ENCODE measurements around the gene UBE2R2. TPM values are rescaled to one million over a fixed set of nuclear protein-coding genes. Genes with fewer than 3 reads are reported as not detected.
"Not testable (repeated sequence)": the region's sequence is repeated elsewhere in the genome, so short reads cannot be mapped to it uniquely, and the experiment has no call there.

UBE2R2 gene
- total RNA-seq, 1 donor from 2014 or later, result 35.1 TPM

DNA sequence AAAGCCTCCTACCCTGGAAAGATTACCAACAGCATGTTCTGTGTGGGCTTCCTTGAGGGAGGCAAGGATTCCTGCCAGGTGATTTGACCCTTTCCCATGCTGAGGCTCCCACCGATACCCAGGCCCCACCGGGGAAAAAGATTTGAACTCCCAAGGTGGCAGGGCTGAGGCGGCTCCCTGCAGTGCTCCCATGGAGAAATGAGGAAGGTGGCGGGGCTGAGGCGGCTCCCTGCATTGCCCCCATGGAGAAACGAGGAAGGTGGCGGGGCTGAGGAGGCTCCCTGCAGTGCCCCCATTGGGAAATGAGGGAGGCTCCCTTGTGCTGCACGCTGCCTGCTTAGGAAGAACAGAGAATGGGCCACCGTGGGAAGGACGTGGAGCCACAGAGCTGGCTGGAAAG is 18.4 kb upstream of the UBE2R2 start:
- intact Hi-C loops (cut with micrococcal nuclease), result no loop called here

DNA sequence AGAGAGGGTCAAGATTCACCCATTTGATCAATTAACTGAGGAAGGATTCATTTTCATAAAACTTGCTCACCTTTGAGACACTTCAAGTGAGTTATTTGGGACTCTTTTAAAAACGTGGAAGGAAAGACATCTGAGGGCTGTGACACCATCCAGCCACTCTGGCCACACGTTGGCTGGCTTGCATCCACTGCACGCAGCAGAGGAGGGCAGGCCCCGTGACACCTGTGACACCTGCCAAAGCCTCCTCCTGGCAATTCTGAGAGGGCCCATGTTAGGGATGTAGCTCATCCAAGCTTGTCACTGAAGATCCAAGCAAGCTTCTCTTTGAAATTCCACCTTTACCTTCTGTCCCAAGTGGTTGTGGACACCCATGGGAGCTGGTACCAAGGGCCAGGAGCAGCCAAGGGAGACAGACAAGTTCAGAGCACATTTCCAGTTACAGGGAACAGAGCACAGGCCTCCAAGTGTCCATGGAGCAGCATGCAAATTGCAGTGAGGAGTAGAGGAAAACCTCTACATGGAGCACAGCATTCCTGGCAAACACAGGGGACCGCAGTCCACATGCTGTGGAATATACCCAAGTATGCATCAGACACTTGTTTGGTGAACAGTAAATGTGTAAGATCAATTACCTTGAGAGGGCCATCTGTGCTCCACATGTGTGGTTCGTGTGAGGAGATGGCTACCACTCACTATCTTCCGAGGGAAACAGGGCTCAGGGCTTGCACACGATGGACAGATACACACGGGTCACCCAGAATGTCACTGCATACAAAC is 16.8 kb upstream of the UBE2R2 start:
- intact Hi-C loops (cut with micrococcal nuclease), result no loop called here

DNA sequence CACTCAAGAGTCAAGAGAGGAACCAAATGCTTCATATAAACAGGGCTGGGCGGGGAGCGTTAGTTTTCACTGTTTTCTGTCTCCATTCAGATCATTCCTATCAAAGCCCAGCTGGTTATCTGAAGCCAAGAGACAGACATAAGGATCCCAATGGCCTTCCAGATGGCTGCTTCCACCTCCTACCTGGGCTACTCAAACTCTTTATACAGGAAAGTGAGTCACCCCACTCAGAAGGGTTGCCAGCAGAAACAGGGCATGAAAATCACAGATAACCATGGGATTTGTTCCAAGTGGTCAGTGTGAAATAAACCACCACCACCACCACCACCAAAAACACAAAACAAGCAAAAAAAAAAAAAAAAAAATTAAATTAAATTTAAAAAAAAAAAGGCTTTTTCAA is 16.1 kb upstream of the UBE2R2 start:
- intact Hi-C loops (cut with micrococcal nuclease), result no loop called here

DNA sequence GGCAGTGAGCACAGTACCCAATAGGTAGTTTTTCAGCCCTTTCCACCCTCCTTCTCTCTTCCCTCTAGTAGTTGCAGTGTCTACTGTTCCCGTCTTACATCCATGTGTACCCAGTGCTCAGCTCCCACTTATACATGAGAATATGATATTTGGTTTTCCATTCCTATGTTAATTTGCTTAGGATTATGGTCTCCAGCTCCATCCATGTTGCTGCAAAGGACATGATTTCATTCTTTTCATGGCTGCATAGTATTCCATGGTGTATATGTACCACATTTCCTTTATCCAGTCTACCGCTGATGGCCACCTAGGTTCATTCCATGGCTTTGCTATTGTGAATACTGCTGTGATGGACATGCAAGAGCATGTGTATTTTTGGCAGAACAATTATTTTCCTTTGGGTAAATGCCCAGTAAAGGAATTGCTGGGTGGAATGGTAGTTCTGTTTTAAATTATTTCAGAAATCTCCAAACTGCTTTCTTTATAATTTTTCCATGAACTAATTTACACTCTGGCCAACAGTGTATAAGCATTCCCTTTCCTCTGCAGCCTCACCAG is 14.9 kb upstream of the UBE2R2 start:
- intact Hi-C loops (cut with micrococcal nuclease), result not testable (repeated sequence)

DNA sequence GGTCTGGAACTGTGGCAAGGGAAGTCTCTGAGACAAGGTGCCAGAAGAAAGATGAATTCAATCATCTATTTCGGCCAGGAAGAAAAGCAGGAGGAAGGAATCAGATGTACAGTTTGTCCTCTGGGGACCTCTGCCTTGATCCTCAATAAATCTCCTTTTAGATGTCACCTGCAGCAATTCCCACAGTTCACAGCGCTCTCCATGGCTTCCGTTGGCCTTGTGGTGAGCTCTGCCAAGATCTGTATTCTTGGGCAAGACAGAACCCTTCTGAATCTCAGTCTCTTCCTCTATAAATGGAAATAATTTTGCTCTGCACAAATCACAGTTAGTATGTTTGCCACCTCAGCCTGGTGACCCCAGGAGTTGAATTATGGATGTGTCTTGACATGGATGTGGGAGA is 12.8 kb upstream of the UBE2R2 start:
- intact Hi-C loops (cut with micrococcal nuclease), result not testable (repeated sequence)

DNA sequence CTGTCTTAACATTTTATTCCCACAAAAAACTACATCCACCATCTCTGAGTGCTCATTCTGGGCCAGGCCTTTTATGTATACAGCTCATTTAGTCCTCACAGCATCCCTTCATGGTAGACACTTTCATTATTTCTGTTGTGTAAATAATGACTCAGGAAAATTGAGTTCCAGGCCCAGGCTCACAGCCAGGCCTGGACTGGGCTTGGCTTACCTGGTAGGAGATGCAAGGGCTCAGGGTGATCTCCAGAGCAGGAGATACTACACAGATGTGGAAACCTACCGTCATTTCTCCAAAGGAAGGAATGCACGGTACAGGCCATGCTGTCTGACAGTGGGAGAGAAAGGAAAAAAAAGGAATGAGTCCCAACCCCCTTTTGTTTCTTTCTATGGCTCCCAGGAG is 9.8 kb upstream of the UBE2R2 start:
- intact Hi-C loops (cut with micrococcal nuclease), result not testable (repeated sequence)

DNA sequence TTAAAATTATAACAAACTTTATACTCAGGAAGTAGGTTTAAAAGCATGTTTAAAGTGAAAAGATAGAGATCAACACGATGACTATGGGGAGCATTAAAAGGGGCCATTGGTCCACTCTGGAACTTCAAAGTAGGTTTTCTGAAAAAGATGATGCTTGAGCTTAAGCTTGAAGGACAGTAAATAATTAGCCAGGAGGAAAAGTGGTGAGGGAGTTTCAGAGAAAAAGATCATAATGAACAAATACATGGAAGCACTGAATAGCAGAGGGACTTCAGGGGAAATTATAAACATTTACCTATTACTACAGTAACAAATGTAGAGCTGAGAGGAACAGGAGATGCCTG is 8.0 kb upstream of the UBE2R2 start:
- intact Hi-C loops (cut with micrococcal nuclease), result not testable (repeated sequence)

DNA sequence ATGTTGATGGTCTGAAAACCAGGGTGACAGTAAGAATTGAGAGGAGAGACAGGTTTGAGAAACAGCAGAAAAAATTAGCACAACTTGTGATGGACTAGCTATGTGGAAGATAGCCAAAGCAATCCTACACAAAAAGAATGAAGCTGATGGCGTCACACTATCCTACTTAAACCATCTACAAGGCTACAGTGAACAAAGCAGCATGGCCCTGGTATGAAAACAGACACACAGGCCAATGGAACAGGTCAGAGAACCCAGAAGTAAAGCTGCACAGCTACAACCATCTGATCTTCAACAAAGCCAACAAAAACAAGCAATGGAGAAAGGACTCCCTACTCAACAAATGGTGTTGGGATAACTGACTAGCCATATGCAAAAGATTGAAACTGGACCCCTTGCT is 7.5 kb upstream of the UBE2R2 start:
- intact Hi-C loops (cut with micrococcal nuclease), result no loop called here

DNA sequence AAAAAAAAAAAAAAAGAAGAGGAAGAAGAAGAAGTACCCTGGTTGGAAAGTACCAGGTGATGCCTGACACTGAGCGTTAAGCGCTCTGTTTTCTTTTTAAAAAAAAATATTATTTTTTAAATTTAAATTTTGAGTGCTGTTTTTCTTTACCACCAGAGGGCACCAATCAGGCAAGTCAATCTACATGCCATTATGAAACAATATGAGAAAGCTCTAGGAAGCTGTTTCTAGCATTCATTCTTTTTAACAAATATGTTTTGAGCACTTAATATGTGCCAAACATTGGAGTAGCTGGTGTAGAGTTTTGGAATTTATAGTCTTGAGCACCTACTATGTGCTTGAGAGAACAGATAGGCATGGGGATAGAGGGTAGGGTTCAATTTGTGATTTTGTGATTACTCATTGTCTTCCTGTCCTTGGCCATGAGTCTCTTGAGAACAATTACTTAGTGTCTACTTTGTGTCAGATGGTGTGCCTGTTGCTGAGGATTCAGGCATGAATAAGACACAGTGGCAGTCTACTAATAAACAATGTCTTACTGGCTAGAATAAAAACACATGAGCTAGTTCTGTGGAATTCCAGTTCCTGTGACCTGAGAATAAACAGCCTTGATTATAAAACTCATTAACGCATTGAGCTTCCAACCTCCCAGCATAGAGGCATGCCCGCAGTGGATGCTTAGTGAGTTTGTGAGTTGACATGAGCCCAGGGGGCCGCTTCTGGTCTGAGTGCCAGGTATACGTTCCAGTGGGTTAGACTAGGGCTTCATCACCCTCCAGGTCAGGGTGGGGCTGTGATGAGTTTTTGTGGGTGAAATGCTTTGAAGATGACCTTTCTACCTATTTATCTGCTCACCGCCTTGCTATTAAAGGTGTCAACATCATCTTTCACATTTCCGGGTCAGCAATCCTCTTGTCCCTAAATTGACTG is 3.0 kb upstream of the UBE2R2 start:
- intact Hi-C loops (cut with micrococcal nuclease), result loop anchor here (1.0 to 5.0 kb wide), 2 partner anchors 38 to 258 kb away; no protein-coding TSS in a partner anchor

DNA sequence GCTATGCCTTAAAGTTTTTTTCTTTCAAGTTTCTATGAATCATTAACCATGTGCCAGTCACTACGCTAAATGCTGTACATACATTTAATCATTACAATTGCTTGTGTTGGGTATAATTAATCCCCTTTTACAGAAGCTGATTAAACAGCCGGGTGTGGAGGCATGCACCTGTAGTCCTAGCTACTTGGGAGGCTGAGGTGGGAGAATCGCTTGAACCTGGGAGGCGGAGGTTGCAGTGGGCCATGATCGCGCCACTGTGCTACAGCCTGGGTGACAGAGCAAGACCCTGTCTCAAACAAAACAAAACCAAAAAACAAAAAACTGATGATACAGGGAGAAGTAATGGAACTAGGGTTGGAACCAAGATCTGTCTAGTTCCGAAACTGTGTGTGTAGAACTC is 1.2 kb upstream of the UBE2R2 start:
- intact Hi-C loops (cut with micrococcal nuclease), result loop anchor here (2.0 to 5.0 kb wide), 7 partner anchors 107 to 1263 kb away; partner anchors contain the start of genes DCAF12, KIF24, MYORG and NOL6

DNA sequence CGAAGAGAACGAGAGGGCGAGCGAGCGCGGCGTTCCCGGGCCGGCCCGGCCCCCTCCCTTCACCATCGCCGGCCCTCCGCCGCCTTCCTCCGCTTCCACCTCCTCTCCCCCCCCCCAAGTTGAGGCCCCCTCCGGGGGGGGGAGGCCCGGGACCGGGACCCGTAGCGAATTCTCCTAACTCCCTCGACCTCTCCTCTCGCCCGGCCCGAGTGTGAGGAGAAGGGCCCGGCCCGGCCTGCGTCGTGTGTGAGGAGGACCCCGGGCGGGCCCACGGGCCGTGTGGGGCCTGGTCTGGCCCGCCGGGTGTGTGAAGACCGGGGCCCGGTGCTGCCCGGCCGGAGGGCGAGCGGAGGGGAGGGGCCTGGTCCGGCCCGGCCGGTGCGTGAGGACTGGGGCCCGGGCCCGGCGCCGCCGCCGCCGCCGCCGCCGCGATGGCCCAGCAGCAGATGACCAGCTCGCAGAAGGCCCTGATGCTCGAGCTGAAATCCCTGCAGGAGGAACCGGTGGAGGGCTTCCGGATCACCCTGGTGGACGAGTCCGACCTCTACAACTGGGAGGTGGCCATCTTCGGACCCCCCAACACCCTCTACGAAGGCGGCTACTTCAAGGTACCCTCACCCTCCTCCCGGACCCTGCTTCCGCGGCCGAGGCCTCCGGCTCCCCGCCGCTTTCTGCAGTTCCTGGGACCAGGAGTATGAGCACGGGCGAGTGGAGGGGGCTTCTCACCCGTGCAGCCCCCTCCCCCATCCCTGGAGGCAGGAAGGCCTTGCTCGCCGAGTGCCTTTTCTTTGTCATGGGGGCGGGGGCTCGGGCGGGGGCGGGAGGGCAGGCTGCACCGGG is 587 bp downstream of the UBE2R2 start:
- intact Hi-C loops (cut with micrococcal nuclease), result loop anchor here (1.0 to 5.0 kb wide), 8 partner anchors 105 to 1265 kb away; partner anchors contain the start of genes DCAF12, KIF24, MYORG and NOL6

DNA sequence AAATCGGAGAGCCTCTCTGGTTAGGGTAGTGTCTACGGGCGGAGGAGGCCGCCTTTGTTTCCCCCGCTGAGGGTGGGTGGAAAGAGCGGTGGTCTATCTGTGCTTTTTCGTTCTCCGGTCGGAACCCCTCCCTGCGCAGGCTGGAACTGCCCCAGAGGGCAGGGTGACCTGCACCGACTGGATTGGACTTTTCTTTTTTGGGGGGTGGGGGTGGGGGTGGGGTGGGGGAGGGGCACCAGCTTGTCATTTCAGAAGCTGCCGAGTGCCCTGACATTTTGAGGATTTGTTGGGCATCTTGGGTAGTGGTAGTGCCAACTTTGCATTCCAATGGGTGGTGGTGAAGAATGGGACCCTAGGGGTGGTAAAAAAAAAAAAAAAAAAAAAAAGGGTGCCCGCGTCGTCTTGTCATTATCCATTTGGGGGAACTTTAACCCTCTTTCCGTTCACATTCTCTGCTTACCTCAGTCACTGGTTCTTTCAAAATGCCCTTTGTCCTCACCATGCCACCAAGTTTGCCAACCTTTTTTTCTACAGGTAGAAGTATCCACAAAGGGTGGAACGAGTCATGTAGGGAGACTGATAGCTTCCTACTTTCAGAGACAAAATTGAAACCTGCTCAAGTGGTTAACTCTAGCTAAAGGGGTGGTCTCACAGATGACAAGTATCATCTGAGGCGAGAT is 1.3 kb downstream of the UBE2R2 start:
- intact Hi-C loops (cut with micrococcal nuclease), result loop anchor here (5.0 kb wide), 5 partner anchors 104 to 1266 kb away; partner anchors contain the start of genes KIF24, NOL6, NUDT2 and SMIM27

DNA sequence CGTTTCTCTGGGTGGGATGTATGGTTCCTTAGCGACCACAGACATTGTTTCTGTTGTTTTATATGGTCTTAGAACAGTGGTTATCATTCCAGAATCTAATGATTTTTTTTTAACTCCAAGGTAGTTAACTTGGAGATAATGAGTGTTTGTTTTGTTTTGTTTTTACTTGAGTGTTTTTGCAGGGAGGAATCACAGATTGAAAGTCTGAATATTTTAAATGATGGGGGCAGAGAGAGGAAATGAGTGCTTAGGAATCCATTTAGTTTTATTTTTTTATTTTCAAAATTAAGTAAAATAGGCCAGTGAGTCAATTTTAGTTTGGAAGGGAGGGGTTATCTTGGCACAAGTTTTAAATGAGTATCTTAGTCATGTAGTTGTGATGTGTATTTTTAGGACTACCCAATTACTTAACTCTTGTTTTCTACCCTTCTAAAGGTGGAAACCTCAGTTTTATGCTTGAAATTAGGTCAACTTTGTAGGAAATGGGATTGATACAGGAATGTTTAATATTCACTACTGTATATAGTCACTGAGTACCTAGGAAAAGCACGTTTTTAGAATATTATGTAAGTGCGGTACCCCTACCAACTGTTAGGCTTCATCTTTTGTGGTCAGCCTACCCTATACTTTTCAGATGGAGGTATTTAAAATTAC is 2.0 kb downstream of the UBE2R2 start:
- intact Hi-C loops (cut with micrococcal nuclease), result loop anchor here (5.0 kb wide), 5 partner anchors 103 to 1267 kb away; partner anchors contain the start of genes KIF24, NOL6, NUDT2 and SMIM27

DNA sequence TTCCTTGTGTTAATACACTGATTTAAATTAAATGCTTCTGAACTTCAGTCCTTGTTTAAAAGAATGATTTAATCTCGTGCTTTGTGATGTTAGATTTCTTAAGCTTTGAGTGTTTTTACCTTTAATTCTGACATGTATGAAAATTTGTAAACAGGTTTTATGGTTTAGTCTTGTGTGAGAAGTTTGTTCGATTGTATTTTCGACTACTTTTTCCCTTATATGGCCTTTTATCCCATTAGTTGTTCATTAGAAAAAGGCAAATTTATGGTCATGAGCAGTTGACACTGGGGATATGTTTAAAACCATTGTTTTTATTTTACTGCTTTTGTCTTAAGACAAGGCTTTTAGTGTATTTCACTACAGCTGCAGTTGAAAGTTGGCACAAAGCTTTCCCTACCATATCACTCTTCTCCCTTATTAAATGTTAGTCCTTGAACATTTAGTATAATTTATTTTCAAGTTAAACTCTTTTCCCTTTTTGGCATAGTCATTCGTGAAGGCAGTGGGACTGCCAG is 3.3 kb downstream of the UBE2R2 start:
- intact Hi-C loops (cut with micrococcal nuclease), result no loop called here

DNA sequence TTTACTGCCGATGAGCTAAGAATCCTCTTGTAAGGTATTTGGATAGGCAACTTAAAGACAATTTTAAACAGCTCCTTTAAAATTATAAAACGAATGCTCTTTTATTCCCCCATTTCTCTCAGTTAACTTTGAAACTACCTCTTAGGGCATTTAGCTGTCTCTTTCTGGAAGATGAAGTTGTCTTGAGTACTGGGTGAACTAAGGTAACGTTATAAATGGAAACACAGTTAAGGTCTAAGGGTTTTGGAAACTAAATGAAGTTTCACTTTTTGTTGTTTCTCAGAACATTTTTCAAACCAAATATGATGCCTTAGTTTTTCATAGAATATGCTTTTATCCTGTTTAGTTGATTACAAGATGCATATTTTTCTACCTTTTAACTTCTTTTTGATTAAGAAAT is 6.8 kb downstream of the UBE2R2 start:
- intact Hi-C loops (cut with micrococcal nuclease), result no loop called here

DNA sequence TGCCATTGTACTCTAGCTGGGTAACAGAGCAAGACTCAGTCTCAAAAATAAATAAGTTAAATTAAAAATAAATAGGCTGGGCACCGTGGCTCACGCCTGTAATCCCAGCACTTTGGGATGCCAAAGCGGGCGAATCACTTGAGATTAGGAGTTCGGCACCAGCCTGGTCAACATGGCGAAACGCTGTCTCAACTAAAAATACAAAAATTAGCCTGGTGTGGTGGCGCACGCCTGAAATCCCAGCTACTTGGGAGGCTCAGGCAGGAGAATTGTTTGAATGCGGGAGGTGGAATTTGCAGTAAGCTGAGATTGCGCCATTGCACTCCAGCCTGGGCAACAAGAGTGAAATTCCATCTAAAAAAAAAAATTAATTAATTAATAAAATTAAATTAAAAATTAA is 10.3 kb downstream of the UBE2R2 start:
- intact Hi-C loops (cut with micrococcal nuclease), result not testable (repeated sequence)

DNA sequence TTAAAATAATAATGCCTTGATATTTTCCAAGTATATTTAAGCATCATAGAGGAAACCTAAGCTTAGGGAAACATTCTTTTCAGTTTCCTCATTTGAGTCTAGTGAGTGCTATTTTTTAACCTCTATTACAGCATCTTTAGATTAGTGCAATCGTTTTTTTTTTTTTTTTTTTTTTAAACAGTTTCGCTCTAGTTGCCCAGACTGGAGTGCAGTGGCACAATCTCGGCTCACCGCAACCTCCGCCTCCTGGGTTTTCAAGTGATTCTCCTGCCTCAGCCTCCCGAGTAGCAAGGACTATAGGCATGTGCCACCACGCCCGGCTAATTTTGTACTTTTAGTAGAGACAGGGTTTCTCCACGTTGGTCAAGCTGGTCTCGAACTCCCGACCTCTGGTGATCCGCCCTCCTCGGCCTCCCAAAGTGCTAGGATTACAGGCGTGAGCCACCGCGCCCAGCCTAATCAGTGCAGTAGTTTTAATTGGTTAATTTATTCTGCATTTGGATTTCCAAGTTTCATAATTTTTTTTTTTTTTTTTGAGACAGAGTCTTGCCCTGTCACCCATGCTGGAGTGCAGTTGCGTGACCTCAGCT is 12.8 kb downstream of the UBE2R2 start:
- intact Hi-C loops (cut with micrococcal nuclease), result not testable (repeated sequence)

DNA sequence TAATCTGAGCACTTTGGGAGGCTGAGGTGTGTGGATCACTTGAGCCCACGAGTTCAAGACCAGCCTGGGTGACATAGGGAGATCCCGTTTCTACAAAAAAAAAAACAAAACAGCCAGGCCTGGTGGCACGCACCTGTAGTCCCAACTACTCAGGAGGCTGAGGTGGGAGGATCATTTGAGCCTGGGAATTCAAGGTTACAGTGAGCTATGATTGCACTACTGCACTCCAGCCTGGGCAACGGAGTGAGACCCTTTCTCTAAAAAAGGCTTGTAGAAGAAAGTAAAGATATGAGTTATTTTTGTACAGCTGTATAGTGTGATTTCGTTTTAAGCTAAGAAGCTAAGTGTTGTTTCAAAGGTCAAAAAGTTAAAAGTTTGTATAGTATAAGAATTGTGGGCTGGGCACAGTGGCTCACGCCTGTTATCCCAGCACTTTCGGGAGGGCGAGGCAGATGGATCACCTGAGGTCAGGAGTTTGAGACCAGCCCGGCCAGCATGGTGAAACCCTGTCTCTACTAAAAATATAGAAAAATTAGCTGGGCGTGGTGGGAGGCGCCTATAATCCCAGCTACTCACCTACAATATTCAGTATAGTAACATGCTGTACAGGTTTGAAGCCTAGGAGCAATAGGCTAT is 18.8 kb downstream of the UBE2R2 start:
- intact Hi-C loops (cut with micrococcal nuclease), result no loop called here

DNA sequence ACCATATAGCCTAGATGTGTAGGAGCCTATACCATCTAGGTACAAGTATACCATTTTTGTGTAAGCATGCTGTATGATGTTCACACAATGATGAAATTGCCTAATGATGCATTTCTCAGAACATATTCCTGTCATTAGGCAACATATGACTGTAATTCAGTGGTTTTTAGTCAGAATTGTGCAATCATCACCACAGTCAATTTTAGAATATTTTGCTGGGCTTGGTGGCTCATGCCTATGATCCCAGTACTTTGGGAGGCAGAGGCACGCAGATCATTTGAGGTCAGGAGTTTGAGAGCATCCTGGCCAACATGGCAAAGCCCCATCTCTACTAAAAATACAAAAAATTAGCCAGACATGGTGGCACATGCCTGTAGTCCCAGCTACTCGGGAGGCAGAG is 19.3 kb downstream of the UBE2R2 start:
- intact Hi-C loops (cut with micrococcal nuclease), result not testable (repeated sequence)

Data from T-helper 2 cell treated with Interferon-gamma antibody and Interleukin-4, amounts not matched to agents 100 ng/mL and 5 ng/mL, for 36 hours (primary cell).